B cell (primary cell): ENCODE measurements around the gene PLEKHH3. TPM values are rescaled to one million over a fixed set of nuclear protein-coding genes. Genes with fewer than 3 reads are reported as not detected.

Source experiments
- ATAC-seq: fragments of 200-7000 bp; cut with Tn5 transposase; one replicate; pipeline ENCODE4 v1.10.0; 2021; ENCODE audit warnings: low read depth, mild to moderate bottlenecking, moderate number of reproducible peaks, moderate library complexity
- CTCF ChIA-PET: fragments of 350-600 bp; sonication (Branson Sonifier 250); formaldehyde crosslinking; loops from one replicate; lab custom pipeline; 2021; ENCODE audit warnings: antibody characterized with exemption, inconsistent platforms; lab: Charles Lee
- POLR2A ChIA-PET: fragments of 350-600 bp; sonication (Branson Sonifier 250); formaldehyde crosslinking; loops from one replicate; lab custom pipeline; 2021; ENCODE audit warnings: antibody characterized with exemption; lab: Charles Lee
- DNase-seq: peaks from one replicate; pipeline ENCODE4 v3.0.0; 2013
- H2AFZ ChIP-seq: 2 replicates; pipeline ENCODE4 v1.6.1; 2012; ENCODE audit warnings: mild to moderate bottlenecking, low read depth, low read length; ENCODE audit not compliant: insufficient read depth, poor library complexity, severe bottlenecking
- H3K27ac ChIP-seq, 2 donors: 1 replicate in 1 of 2; 2 replicates in 1 of 2; pipeline ENCODE4 v1.5.1; 2012 to 2013; ENCODE audit warnings: low read length in 2 of 2, mild to moderate bottlenecking in 2 of 2, moderate library complexity in 1 of 2
- H3K27me3 ChIP-seq, 4 experiments: fragments of 200-600 bp in 1 of 4; sonication (generic) in 1 of 4; replicated peaks in 1 of 4; 1 replicate in 2 of 4; 2 replicates in 2 of 4; pipeline versions ENCODE4 v1.6.1 to v1.7.0; 2013 to 2016; ENCODE audit warnings: low read length in 3 of 4, mild to moderate bottlenecking in 2 of 4, mixed read lengths in 1 of 4, moderate library complexity in 1 of 4; ENCODE audit not compliant: insufficient read depth in 4 of 4, control insufficient read depth in 3 of 4; ENCODE audit errors: control extremely low read depth in 1 of 4
- H3K36me3 ChIP-seq, 2 experiments: replicated peaks in 1 of 2; 1 replicate in 1 of 2; 2 replicates in 1 of 2; pipeline versions ENCODE4 v1.6.1 to v1.7.1; 2013; ENCODE audit warnings: low read length in 1 of 2; ENCODE audit not compliant: insufficient read depth in 2 of 2, control insufficient read depth in 1 of 2; ENCODE audit errors: control extremely low read depth in 1 of 2, extremely low read depth in 1 of 2
- H3K4me1 ChIP-seq, 2 donors: fragments of 200-600 bp in 1 of 2; sonication (generic) in 1 of 2; 1 replicate in 1 of 2; 2 replicates in 1 of 2; pipeline versions ENCODE4 v1.5.1 to v1.6.1; 2013 to 2017; ENCODE audit warnings: low read length in 2 of 2; ENCODE audit not compliant: control insufficient read depth in 2 of 2, insufficient read depth in 2 of 2
- H3K4me2 ChIP-seq: replicated peaks from 2 replicates; pipeline ENCODE3; 2012; ENCODE audit warnings: mild to moderate bottlenecking, low read depth, low read length; ENCODE audit not compliant: poor library complexity, severe bottlenecking
- H3K4me3 ChIP-seq, 5 experiments: fragments of 200-600 bp in 1 of 5; sonication (generic) in 1 of 5; 1 replicate in 3 of 5; 2 replicates in 2 of 5; pipeline versions ENCODE4 v1.5.1 to v1.7.0; 2011 to 2016; ENCODE audit warnings: low read length in 4 of 5, mild to moderate bottlenecking in 4 of 5, low read depth in 2 of 5, control low read depth in 1 of 5, moderate library complexity in 1 of 5; ENCODE audit not compliant: insufficient read depth in 1 of 5; ENCODE audit errors: control extremely low read depth in 1 of 5, extremely low read depth in 1 of 5
- H3K79me2 ChIP-seq: fragments of 200-600 bp; sonication (generic); one replicate; pipeline ENCODE4 v1.6.0; 2016; ENCODE audit warnings: low read length; ENCODE audit not compliant: control insufficient read depth, insufficient read depth
- H3K9ac ChIP-seq: fragments of 200-600 bp; sonication (generic); 2 replicates; pipeline ENCODE4 v1.6.1; 2017; ENCODE audit warnings: mild to moderate bottlenecking, low read length, moderate library complexity
- H3K9me3 ChIP-seq, 3 donors: one replicate each; pipeline versions ENCODE4 v1.6.1 to v1.7.1; 2013; ENCODE audit warnings: low read length in 2 of 3; ENCODE audit not compliant: control insufficient read depth in 2 of 3, insufficient read depth in 1 of 3; ENCODE audit errors: control extremely low read depth in 1 of 3
- H4K20me1 ChIP-seq: 2 replicates; pipeline ENCODE4 v1.6.0; 2012; ENCODE audit warnings: mild to moderate bottlenecking, low read length; ENCODE audit not compliant: insufficient read depth, control insufficient read depth, poor library complexity, severe bottlenecking
- H3K27ac Mint-ChIP-seq: one replicate; pipeline ENCODE4 v1.8.0; 2021; ENCODE audit warnings: mixed read lengths
- H3K27me3 Mint-ChIP-seq: one replicate; pipeline ENCODE4 v1.8.0; 2021; ENCODE audit warnings: mixed read lengths
- H3K4me1 Mint-ChIP-seq: one replicate; pipeline ENCODE4 v1.8.0; 2021; ENCODE audit warnings: mixed read lengths
- H3K4me3 Mint-ChIP-seq: one replicate; pipeline ENCODE4 v1.8.0; 2021; ENCODE audit warnings: mixed read lengths
- H3K9me3 Mint-ChIP-seq: one replicate; pipeline ENCODE4 v1.8.0; 2022; ENCODE audit warnings: mixed read lengths; ENCODE audit not compliant: insufficient read depth
- CTCF ChIP-seq: fragments of 200-600 bp; IDR thresholded peaks from one replicate; pipeline ENCODE4 v1.8.0; 2022; ENCODE audit warnings: antibody characterized with exemption, mild to moderate bottlenecking
- EZH2 ChIP-seq: IDR thresholded peaks from 2 replicates; pipeline ENCODE4 v1.6.1; 2012; ENCODE audit warnings: borderline replicate concordance, low read depth, mild to moderate bottlenecking, moderate library complexity, low read length; ENCODE audit not compliant: insufficient read depth, poor library complexity, severe bottlenecking
- WGBS: methylation state at CpG from one replicate; pipeline ENCODE4 v1.1.5; 2013; ENCODE audit warnings: missing lambda C conversion rate; ENCODE audit not compliant: insufficient coverage; 5-methylcytosine and 5-hydroxymethylcytosine counted together
- intact Hi-C: fragments of 100-400 bp; cut with micrococcal nuclease; formaldehyde crosslinking; loops from one replicate; pipeline ENCODE4 v1.10.0; 2022
- polyA plus RNA-seq: library from polyadenylated mRNA; depleted of rRNA; stranded (reverse); fragments of >200 nt; gene quantifications from 2 replicates; pipeline ENCODE4 v1.2.3, GENCODE V29; 2012
- total RNA-seq, 2 donors: library from RNA; stranded (reverse); fragments of 120-200 nt in 1 of 2; gene quantifications; 1 replicate in 1 of 2; 2 replicates in 1 of 2; pipeline versions ENCODE4 v1.2.3 to v1.2.4, GENCODE V29; 2013 to 2022

PLEKHH3 gene
- total and polyA plus RNA-seq, 2 donors (not counting 1 experiment from before 2014, with no cell fraction given): 0.44 to 0.67 TPM

GRCh38 chr17:42679492-42680330 lies 2.9 kb upstream of the PLEKHH3 start:
- ATAC-seq: peak; percentile 46
- Histone ChIP-seq H2AFZ (peak overlapping the region; percentile 82), H3K9ac (peak overlapping the region; percentile 51), H3K36me3 (no peaks in the 10 kb centered on the region), H4K20me1 (peaks cover 26% of the 10 kb centered on the region), H3K4me3 (peak overlapping the region in 4 of 5 experiments; percentile 45 to 56 (median 50)), H3K4me1 (peaks cover 73 to 82% of the 10 kb centered on the region in 2 donors), H3K9me3 (peaks cover 0 to 21% (median 0%) of the 10 kb centered on the region in 3 donors), H3K27me3 (peaks cover 0 to 49% (median 21%) of the 10 kb centered on the region in 4 experiments), H3K4me2 (peak overlapping the region; percentile 99), H3K27ac (peak overlapping the region in 1 of 2 donors; percentile 48), H3K79me2 (no peaks in the 10 kb centered on the region)
- ChIA-PET CTCF (interaction anchor here (0.7 to 4.9 kb wide), 14 partner anchors 8 to 144 kb away, joined by 3 to 72 read pairs (median 4); partner anchors contain the start of genes BECN1, MLX, PSMC3IP and RETREG3), POLR2A (interaction anchor here (0.5 to 4.5 kb wide), 8 partner anchors 9 to 393 kb away, joined by 3 to 19 read pairs (median 5); partner anchors contain the start of genes NAGLU, PSMC3IP, RETREG3 and TUBG1)
- H3K27me3 Mint-ChIP-seq: peaks cover 8% of the 10 kb centered on the region
- H3K4me3 Mint-ChIP-seq: peak overlapping the region; percentile 92
- H3K27ac Mint-ChIP-seq: peak overlapping the region; percentile 93
- H3K4me1 Mint-ChIP-seq: peaks cover 67% of the 10 kb centered on the region
- peak; percentile 83 for TF ChIP-seq CTCF
- TF ChIP-seq EZH2: no peak
- H3K9me3 Mint-ChIP-seq: no peaks in the 10 kb centered on the region
- WGBS: 5% methylated on average over 78 of the region's 78 CpGs
- DNase-seq: peak; percentile 88
- intact Hi-C loops: loop anchor here (1.0 to 10.0 kb wide), 10 partner anchors 9 to 485 kb away; partner anchors contain the start of genes ATP6V0A1, EZH1, GHDC and MLX
